OCI-LY1 (cell line): Measurements from ENCODE around the gene PLCB2.

Source experiments
- CTCF ChIP-seq: fragments of 200-600 bp; sonication (generic), shearing (Covaris generic); IDR thresholded peaks from 2 replicates; pipeline ENCODE4 v1.5.1; 2017; ENCODE audit warnings: mild to moderate bottlenecking, antibody characterized with exemption, low read length, moderate library complexity, mixed read lengths
- EZH2 ChIP-seq: fragments of 200-600 bp; sonication (generic), shearing (Covaris generic); IDR thresholded peaks from 2 replicates; pipeline ENCODE4 v1.8.0; 2017; ENCODE audit warnings: borderline replicate concordance, mixed run types, mild to moderate bottlenecking, antibody characterized with exemption, low read length, moderate library complexity, mixed read lengths

GRCh38 chr15:40241269-40242212, 66.2 kb downstream of the PLCB2 start:
- TF ChIP-seq CTCF (no peak), EZH2 (no peak)
